ENCODE measurements around the gene MGAT3.

MGAT3 gene

DNA sequence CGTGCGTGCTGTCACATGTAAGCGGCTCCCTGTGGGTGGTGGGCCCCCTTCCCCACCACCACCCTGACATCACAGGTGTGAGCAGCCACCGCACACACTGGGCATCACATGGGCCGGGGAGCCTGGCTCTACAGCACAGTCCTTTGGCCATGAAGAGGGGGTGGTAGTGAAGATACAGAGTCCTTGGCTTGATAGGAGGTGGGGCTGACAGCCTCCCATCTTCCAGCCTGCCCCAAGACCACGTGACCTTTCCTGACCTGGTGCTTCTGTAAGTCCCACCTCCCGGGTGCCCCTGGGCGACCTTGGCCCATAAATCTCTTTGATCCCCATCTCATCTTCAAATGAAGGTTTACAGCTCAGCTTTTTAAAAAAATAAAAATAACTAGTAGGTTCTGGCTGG, 21.2 kb upstream of the MGAT3 start:
- TF ChIP-seq CTCF (IDR thresholded peaks at IDR 0.05) = no peak

DNA sequence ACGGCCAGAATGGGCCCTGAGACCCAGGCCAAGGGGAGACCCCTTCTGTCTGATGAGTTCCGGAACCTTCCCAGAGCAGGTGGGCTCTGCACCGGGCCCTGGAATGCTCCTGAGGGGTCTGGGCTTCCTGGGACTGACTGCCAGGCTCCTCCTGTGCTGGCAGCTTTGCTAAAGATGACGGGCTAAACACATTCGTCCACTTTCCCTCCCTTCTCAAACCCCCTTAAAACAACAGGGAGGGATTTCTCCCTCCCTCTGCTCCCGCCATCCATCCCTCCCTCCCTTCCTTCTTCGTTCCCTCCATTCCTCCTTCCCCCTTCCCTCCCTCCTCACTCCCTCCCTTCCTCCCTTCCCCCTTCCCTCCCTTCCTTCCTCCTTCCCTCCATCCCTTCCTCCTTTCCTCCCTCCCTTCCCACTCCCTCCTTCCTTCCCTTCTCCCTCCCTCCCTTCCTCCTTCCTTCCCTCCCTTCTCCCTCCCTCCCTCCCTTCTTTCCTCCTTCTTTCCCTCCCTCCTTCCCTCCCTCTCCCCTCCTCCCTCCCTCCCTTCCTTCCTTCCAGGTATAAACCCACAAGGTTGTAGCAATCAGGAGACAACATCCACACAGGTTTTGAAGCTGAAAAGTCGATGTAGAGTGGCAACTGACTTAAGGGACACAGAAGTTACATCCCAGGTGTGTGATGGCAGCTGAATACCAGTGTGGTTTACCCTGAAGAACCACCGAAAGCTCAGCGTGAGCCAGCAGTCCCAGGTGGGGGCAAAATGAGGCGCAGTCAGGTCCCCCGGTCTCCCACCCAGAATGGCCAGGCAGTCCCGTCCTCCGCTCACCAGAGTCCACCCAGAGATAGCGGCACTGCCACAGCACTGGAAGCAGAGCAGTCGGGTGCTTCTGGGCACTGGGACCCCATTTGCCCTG, 18.8 kb upstream of the MGAT3 start:
- TF ChIP-seq CTCF (IDR thresholded peaks at IDR 0.05) = no peak

- no peak for TF ChIP-seq CTCF (IDR thresholded peaks at IDR 0.05)
Observed at GRCh38 chr22:39439170-39439569, 17.6 kb upstream of the MGAT3 start.

DNA sequence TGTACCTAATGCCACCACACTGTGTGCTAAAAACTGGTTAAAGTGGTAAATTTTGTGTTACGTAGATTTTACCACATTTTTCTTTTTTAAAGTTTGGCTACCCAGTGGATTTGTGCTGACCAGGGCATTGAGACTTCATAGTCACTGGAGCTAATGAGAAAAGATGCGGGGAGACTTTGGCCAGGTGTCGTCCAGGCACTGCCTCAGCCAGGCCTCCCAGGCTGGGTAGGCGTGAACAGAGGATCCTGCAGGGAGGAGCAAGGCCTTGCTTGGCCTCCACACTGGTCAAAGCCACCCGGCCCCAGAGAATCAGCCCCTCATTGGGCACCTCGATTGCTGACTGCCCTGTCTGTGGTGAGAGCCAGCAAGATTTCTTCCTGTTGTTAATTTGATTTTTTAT, 13.4 kb upstream of the MGAT3 start:
- TF ChIP-seq CTCF (IDR thresholded peaks at IDR 0.05) = no peak

- no peak for TF ChIP-seq CTCF (IDR thresholded peaks at IDR 0.05)
Observed at GRCh38 chr22:39444247-39444800, 12.5 kb upstream of the MGAT3 start.

DNA sequence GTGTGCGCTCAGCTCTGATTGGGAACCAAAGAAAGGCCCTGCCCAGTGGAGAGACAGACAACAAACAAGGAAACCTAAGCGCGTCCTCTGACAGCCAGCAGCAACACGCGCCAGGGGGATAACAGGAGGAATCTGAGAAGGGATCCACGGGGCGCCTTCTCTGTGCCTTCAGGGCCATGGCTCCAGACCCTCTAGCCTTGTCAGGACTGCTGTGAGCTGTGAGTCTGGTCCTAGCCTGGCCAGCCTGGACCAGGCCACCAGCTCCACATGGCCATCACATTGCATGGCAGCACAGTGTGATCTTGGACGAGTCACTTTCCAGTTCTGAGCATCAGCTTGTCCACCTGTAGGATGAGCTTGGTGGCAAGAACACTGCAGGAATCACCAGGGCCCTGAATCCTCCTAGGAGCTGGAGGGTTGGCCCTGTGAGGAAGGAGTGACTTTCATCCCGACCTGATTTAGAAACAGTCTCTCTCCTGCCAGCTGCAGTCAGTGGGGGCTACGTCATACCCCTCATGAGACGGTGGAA, 11.8 kb upstream of the MGAT3 start:
- no peak for TF ChIP-seq CTCF (IDR thresholded peaks at IDR 0.05)

DNA sequence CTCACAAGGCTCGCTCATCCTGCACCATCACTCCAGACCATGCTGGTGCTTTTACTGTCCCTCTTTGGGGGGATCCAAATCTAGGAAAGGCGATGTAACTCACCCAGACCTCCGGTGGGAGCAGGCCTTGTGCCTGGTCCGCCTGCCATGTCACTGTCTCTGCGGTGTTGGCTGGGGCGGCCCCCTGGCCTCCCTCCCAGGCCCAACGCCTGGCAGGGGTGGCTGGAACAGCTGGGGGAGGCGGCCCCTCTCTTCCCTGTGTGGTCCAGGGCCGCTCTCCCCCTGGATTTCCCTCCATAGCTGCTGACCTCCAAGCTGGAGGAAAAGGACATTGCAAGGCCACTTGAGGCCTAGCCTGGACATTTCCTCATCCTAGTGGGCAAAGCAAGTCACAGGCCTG, 11.1 kb upstream of the MGAT3 start:
- TF ChIP-seq CTCF (IDR thresholded peaks at IDR 0.05) = no peak
